ENCODE data around the gene SLC25A45.
A peak's percentile ranks its signal among the peaks of the same experiment; 100 is the strongest.

Gene SLC25A45

GRCh38 chr11:65403607-65404121 is 21.2 kb upstream of the SLC25A45 start:
- no peak for DNase-seq (ENCODE audit: low read depth)

- DNase-seq (ENCODE audit: low read depth), result no peak
These were observed 20.3 kb upstream of the SLC25A45 start for GRCh38 chr11:65402790-65403189.

- no peak for DNase-seq (ENCODE audit: low read depth)
These were observed 19.4 kb upstream of the SLC25A45 start for GRCh38 chr11:65401803-65402248.

GRCh38 chr11:65401073-65401802 is 18.8 kb upstream of the SLC25A45 start:
- no peak for DNase-seq (ENCODE audit: low read depth)

- no peak for DNase-seq (ENCODE audit: low read depth)
These were observed 18.0 kb upstream of the SLC25A45 start for GRCh38 chr11:65400307-65401072.

GRCh38 chr11:65399845-65400244 is 17.4 kb upstream of the SLC25A45 start:
- no peak for DNase-seq (ENCODE audit: low read depth)

- DNase-seq (ENCODE audit: low read depth), result no peak
These were observed 16.8 kb upstream of the SLC25A45 start for GRCh38 chr11:65399249-65399648.

- no peak for DNase-seq (ENCODE audit: low read depth)
These were observed 16.0 kb upstream of the SLC25A45 start for GRCh38 chr11:65398362-65398910.

GRCh38 chr11:65396769-65397745 is 14.6 kb upstream of the SLC25A45 start:
- DNase-seq (ENCODE audit: low read depth), result no peak

GRCh38 chr11:65395961-65396530 is 13.6 kb upstream of the SLC25A45 start:
- DNase-seq (ENCODE audit: low read depth), result no peak

GRCh38 chr11:65394125-65394536 is 11.7 kb upstream of the SLC25A45 start:
- no peak for DNase-seq (ENCODE audit: low read depth)

GRCh38 chr11:65393513-65394079 is 11.2 kb upstream of the SLC25A45 start:
- DNase-seq (ENCODE audit: low read depth), result no peak

- DNase-seq (ENCODE audit: low read depth), result no peak
These were observed 10.5 kb upstream of the SLC25A45 start for GRCh38 chr11:65392899-65393298.

- DNase-seq (ENCODE audit: low read depth), result no peak
These were observed 9.9 kb upstream of the SLC25A45 start for GRCh38 chr11:65392186-65392829.

- DNase-seq (ENCODE audit: low read depth), result peak; percentile 60
These were observed 8.6 kb upstream of the SLC25A45 start for GRCh38 chr11:65390996-65391395.

- peak; percentile 36 for DNase-seq (ENCODE audit: low read depth)
These were observed 7.9 kb upstream of the SLC25A45 start for GRCh38 chr11:65390099-65390941.

- DNase-seq (ENCODE audit: low read depth), result no peak
These were observed 7.0 kb upstream of the SLC25A45 start for GRCh38 chr11:65389294-65389980.

GRCh38 chr11:65388731-65389130 is 6.3 kb upstream of the SLC25A45 start:
- no peak for DNase-seq (ENCODE audit: low read depth)
